Osteoblast (primary cell): ENCODE data around the gene ZCCHC14. TPM values are rescaled to one million over a fixed set of nuclear protein-coding genes. Genes with fewer than 3 reads are reported as not detected.

ENCODE experiments used
- DNase-seq: peaks from one replicate; pipeline ENCODE4 v3.0.0; 2011; ENCODE audit warnings: low spot score, mixed read lengths; ENCODE audit not compliant: insufficient read length; ENCODE audit errors: missing footprints
- H2AFZ ChIP-seq: 2 replicates; pipeline ENCODE4 v1.6.0; 2011; ENCODE audit warnings: mild to moderate bottlenecking, low read length
- H3K27ac ChIP-seq: 2 replicates; pipeline ENCODE4 v1.5.1; 2011; ENCODE audit warnings: mild to moderate bottlenecking, low read depth, low read length, moderate library complexity
- H3K27me3 ChIP-seq: 2 replicates; pipeline ENCODE4 v1.6.0; 2012; ENCODE audit warnings: mild to moderate bottlenecking, control low read depth, inconsistent platforms, low read length, moderate library complexity; ENCODE audit not compliant: insufficient read depth
- H3K36me3 ChIP-seq: 2 replicates; pipeline ENCODE4 v1.5.1; 2011; ENCODE audit warnings: mild to moderate bottlenecking, low read length, control low read depth, moderate library complexity; ENCODE audit not compliant: insufficient read depth
- H3K4me1 ChIP-seq: 2 replicates; pipeline ENCODE4 v1.5.1; 2011; ENCODE audit warnings: mild to moderate bottlenecking, low read length, control low read depth, moderate library complexity; ENCODE audit not compliant: insufficient read depth
- H3K4me2 ChIP-seq: 2 replicates; pipeline ENCODE4 v1.6.0; 2011; ENCODE audit warnings: mild to moderate bottlenecking, low read length; ENCODE audit not compliant: insufficient read depth
- H3K4me3 ChIP-seq: fragments of 200-600 bp; sonication (generic); 3 replicates; pipeline ENCODE4 v1.5.1; 2012; ENCODE audit warnings: mild to moderate bottlenecking, low read length, inconsistent platforms; ENCODE audit not compliant: insufficient read depth
- H3K79me2 ChIP-seq: 2 replicates; pipeline ENCODE4 v1.6.0; 2012; ENCODE audit warnings: mild to moderate bottlenecking, low read length, control low read depth, inconsistent platforms; ENCODE audit not compliant: insufficient read depth
- H3K9me3 ChIP-seq: 2 replicates; pipeline ENCODE4 v1.5.1; 2011; ENCODE audit warnings: low read depth, low read length, control low read depth
- H4K20me1 ChIP-seq: 2 replicates; pipeline ENCODE4 v1.6.0; 2012; ENCODE audit warnings: mild to moderate bottlenecking, low read length, control low read depth; ENCODE audit not compliant: insufficient read depth
- total RNA-seq: library from RNA; depleted of rRNA; stranded (reverse); fragments of >200 nt; gene quantifications from 2 replicates; pipeline ENCODE4 v1.2.3, GENCODE V29; 2012
- TF ChIP-seq, protein P1 (sequence below): IDR thresholded peaks from 2 replicates; pipeline ENCODE4 v1.5.1; 2011; ENCODE audit warnings: mild to moderate bottlenecking, low read depth, low read length, moderate library complexity; ENCODE audit errors: extremely low read depth

ZCCHC14 gene
- total RNA-seq, 1 donor: 36.9 TPM

DNA sequence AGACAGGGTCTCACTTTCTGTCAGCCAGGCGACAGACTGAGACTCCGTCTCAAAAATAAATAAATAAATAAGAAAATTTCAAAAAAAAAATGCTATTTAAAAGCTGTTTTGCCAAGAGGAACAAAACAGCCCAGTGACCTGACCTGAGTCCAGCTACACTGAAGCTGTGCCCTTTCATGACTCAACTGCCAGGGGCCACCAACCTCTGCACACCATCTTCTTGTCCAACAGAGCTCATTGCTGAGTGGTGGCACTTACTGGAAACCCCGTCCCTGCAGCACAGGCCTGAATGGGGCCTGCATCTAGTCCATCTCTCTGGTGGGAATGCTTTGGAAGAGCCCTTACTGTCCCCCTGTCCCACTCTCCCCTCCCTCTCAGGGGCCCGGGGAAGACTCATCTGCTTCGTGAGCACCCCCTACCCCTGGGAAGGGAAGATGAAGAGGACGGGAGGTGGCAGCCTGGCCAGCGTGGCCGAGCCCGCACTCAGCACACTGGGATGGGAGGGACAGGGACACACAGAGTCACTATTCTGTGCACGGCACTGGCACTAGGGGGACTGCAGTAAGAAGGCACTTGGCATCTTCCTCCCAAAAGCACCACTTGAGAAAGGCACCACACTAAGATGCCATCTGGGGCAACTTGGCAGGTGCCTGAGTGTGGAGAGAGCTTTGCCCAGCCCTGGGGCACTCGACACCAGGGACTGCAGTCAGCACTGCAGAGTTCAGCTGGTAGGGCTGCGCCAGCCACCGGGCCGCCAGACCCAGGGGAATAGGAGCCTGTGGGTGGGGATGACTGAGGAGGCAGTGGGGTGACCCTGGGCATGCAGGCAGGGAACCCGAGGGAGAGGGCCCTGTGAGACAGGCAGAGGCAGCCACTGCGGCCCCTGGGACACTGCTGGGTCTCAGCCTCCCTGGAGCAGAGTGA is 122.8 kb downstream of the ZCCHC14 start:
- Histone ChIP-seq H4K20me1 (peaks cover 55% of the 10 kb centered on the region), H3K4me2 (no peak overlapping the region), H3K36me3 (peaks cover 2% of the 10 kb centered on the region), H3K27ac (no peak overlapping the region), H3K27me3 (no peaks in the 10 kb centered on the region), H3K9me3 (no peaks in the 10 kb centered on the region), H3K79me2 (peaks cover 93% of the 10 kb centered on the region), H3K4me1 (no peaks in the 10 kb centered on the region), H3K4me3 (no peak overlapping the region), H2AFZ (no peak overlapping the region)
- no peak for DNase-seq
- TF ChIP-seq, protein P1, sequence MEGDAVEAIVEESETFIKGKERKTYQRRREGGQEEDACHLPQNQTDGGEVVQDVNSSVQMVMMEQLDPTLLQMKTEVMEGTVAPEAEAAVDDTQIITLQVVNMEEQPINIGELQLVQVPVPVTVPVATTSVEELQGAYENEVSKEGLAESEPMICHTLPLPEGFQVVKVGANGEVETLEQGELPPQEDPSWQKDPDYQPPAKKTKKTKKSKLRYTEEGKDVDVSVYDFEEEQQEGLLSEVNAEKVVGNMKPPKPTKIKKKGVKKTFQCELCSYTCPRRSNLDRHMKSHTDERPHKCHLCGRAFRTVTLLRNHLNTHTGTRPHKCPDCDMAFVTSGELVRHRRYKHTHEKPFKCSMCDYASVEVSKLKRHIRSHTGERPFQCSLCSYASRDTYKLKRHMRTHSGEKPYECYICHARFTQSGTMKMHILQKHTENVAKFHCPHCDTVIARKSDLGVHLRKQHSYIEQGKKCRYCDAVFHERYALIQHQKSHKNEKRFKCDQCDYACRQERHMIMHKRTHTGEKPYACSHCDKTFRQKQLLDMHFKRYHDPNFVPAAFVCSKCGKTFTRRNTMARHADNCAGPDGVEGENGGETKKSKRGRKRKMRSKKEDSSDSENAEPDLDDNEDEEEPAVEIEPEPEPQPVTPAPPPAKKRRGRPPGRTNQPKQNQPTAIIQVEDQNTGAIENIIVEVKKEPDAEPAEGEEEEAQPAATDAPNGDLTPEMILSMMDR: no peak

GRCh38 chr16:87369117-87369765 is 123.6 kb downstream of the ZCCHC14 start:
- Histone ChIP-seq H3K4me3 (no peak overlapping the region), H2AFZ (no peak overlapping the region), H4K20me1 (peaks cover 57% of the 10 kb centered on the region), H3K27ac (no peak overlapping the region), H3K9me3 (no peaks in the 10 kb centered on the region), H3K79me2 (peaks cover 93% of the 10 kb centered on the region), H3K4me2 (no peak overlapping the region), H3K27me3 (no peaks in the 10 kb centered on the region), H3K36me3 (peaks cover 2% of the 10 kb centered on the region), H3K4me1 (no peaks in the 10 kb centered on the region)
- no peak for DNase-seq
- TF ChIP-seq, protein P1: no peak

DNA sequence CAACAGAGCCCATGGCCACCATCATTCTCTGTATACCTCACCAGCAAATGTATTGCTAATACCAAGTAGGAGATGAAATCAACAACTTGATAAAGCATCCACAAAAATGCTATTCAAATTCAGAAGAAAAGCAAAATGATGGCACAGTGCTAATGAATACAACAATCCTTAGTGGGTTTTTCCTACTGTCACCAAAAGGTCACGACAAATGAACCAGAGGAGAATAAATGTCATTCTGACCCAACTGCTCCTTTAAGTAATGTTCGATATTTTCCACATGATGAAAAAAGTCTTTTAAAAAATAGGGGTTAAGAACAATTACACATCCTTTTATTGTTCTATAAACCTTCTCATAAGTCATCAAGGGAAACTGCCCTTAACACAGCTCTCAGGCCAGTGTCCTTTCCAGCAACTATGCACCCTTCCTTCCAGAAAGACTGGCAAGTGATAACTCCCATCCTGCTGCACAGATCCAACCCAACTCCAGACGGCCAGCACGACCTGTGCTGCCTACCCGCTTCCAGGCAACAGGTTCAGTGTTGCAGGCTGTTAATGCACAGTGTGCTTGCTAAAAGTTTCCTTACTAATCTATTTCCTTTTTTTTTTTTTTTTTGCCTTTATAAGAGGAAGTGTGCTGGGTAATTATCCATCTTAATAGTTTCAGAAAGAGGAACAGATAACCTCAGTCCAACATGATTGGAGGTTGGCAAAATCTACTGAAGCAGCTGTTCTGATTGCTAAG is 124.6 kb downstream of the ZCCHC14 start:
- no peak overlapping the region for H3K4me3 ChIP-seq
- H3K79me2 ChIP-seq: peaks cover 90% of the 10 kb centered on the region
- H3K4me2 ChIP-seq: no peak overlapping the region
- no peak overlapping the region for H2AFZ ChIP-seq
- TF ChIP-seq, protein P1: no peak
- no peak overlapping the region for H3K27ac ChIP-seq
- peaks cover 2% of the 10 kb centered on the region for H3K36me3 ChIP-seq
- peaks cover 56% of the 10 kb centered on the region for H4K20me1 ChIP-seq
- no peaks in the 10 kb centered on the region for H3K4me1 ChIP-seq
- no peak for DNase-seq
- H3K27me3 ChIP-seq: no peaks in the 10 kb centered on the region
- H3K9me3 ChIP-seq: no peaks in the 10 kb centered on the region
